ENCODE results near the gene KDM3B.
"Not testable (repeated sequence)": the region's sequence is repeated elsewhere in the genome, so short reads cannot be mapped to it uniquely, and the experiment has no call there.

KDM3B gene

DNA sequence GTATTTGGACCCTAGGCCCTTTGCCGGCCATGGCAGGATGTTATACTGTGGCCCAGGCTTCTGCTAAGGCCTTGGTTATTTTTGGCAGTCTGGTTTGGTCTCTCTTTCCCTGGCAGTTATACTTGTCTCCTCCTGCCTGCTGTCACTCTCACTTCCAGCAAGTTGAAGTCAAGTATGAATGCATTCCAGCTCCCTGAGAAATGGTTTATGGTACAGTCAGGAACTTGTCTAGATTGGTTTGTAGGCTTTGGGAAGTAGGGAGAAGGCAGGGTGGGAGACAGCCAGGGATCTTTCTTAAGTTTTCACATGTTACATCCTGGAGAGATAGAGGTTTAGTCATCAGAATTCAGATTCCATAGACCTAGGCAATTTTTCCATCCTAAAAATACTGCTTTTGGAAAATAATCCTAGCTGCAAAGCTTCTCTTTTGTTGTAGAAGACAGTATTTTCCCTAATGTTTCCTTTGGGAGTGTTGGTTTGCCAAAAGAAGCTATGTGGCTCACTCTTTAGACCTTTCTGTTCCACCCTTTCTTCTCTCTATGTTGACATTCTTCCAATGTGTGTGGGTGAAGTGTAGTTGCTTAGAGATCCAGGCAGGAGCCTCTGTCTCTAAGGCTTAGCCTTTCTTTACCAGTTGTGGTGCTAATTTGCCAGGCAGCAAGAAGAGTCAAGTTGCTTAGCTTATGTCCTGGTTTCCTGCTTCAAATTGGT is 2.5 kb upstream of the KDM3B start:
- FAIRE-seq, result no peak

- FAIRE-seq, result no peak
These were observed 2.0 kb upstream of the KDM3B start for GRCh38 chr5:138350563-138350890.

DNA sequence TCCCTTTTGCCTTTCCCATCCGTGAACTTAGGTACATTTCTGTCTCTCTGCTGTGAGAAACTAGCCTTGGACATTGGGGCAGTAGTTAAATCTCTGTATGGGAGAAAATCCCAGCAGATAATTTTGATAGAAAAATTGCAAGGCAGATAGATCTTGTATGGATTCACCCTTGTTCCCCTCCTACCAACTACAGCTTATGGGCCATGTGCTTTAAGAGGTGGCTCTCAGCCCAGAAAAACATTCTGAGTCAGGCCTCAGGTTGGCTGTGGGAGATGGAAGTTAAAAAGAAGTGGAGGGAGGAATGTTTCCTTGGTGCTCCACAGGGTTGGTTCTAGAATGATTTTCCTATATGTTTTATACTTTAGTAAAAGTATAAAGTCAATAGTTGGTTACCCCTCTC is 1.4 kb upstream of the KDM3B start:
- no peak for FAIRE-seq

DNA sequence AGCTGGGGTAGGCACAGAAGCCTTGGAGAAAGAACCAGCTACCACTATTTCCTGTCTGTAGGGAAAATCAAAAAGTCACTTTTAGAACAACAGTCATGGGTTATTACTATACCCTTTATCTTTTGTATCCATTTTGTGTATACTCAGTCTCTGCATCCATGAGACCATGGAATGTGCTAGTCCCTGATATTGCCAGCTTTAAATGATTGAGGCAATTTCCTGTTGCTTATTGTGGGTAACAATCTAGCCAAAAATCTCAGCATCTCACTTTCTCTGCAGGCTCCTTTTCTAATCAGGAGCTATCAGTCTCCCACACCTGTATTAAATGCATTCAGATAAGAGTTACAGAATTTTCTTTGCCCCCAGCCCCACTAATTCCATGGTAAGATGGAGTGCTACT is 968 bp upstream of the KDM3B start:
- FAIRE-seq, result no peak

- no peak for FAIRE-seq
These were observed 456 bp downstream of the KDM3B start for GRCh38 chr5:138352722-138353559.

GRCh38 chr5:138353560-138354080 is 1.1 kb downstream of the KDM3B start:
- no peak for FAIRE-seq

DNA sequence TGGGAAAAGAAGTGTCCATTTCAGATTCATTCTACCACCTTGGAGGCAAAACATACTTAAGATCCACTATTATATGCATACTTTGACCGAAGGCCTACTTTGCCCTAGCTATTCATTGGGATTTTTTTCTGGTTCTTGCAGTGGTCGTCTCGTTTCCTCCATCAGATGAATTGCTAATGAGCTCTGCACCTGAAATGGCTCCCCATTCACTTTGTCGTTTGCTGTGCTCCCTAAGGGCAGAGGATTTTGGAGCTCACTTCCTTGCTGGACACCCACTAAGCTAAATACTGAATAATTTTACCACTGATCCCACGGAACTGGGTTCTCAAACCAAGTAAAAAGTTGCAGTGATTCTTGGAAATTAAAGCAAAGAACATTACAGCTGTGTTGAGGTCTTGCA is 1.9 kb downstream of the KDM3B start:
- no peak for FAIRE-seq

- no peak for FAIRE-seq
These were observed 2.5 kb downstream of the KDM3B start for GRCh38 chr5:138354926-138355378.

DNA sequence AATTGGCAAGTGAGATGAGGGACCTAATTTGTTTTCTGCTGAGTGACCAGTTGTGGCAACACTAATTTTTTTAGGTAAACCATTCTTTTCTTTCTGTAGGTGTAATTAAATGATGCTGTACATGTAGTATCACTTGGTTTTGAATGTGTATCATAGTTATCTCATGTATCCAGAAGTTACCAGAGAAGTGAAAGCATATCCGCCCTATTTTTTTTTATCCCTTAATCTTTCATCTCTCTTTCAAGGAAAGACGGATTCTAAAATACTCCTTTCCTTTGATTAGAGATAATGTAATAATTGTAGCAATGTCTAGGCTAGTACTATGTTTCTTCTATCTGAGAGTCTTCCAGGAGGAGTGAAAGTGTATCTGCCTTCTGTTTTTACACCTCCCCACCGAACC is 7.1 kb downstream of the KDM3B start:
- no peak for FAIRE-seq

DNA sequence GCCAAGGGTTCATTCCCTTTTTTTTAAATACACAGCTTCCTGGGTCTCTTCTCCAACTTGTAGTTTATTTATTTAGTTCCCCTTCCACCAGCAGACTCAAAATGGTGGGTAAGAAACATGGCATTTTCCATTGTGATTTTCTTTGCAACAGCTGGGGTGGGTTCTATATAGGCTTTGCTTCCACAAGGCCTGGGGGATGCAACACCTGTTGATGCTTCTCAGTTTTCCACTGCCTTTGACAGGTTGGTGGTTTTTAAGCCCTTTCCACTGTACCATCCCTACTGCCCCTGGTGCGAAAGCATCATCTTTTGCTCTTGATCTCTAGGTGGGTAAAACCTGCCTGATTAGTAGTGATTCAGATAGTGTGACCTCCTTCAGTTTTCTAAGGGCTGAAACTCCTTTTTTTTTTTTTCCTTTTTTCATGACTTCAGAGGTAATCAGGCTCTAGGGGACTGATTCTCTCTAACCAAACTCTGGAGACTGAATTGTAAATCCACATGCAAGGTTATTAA is 8.5 kb downstream of the KDM3B start:
- FAIRE-seq, result no peak

DNA sequence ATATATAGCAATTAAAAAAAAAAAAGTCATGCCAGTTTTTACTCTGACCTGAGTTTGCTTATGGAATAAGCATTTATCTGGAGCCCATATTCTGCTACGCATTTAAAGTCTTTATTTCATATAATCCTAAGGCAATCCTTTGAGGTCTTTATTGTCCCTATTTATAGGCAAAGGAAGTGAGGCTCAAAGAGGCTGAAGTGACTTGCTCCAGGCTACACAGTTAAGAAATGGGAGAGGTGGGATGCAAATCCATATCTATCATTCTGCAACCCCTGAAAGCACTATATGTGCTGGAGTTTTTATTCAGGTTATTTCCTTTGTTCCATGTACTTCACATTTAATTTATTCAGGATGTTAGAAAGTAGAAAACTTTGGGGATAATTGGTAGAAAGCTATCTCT is 12.1 kb downstream of the KDM3B start:
- no peak for FAIRE-seq

DNA sequence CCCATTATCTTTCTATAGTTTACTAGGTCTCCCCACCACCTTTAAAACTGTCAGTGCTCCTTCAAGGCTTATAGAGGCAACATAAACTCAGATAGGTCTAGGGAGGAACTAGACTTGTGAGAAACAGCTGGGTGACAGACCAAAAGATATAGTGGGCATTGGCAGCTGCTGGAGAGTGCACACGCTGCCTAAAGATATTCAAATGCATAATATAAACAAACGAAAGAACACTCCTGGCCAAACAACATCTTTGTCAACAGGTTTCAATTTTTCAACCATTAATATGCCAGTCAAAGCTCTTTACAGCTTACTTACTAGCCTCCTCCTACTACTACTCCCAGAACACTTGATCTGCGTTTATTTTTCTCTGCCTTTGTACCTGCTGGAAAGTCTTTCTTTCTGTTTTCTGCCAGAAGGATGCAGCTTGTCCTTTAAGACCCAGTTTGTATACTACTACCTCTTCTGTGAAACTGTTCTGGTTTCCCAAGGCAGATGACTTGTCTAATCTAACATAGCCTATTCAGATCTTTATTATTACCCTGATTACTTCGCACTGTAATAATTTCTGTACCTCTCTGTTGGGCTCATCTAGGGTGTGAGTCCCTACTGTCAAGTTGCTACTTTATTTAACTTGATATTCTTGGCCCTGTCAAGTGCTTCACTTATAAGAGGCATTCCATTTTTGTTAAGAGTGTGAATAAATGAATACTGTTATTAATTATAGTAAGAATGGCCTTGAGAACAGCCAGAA is 14.3 kb downstream of the KDM3B start:
- FAIRE-seq, result no peak

DNA sequence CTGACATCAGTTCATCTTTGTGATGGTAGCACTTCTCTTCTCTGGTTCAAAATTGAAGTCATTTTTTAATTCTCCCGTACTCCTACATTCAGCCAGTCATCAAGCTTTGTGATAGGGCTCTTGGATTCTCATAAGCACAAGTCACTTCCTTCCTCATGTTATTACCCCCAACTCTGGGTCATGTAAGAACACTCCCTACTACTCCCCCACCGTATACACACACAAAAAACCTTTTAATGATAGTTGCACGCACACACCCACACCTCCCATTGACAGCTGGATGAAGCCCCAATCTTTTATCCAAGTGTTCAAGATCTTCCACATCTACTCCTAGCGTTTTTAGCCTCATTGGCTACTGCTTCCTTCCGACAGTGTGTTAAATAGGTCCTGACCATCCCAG is 16.8 kb downstream of the KDM3B start:
- no peak for FAIRE-seq

GRCh38 chr5:138369706-138370105 is 17.2 kb downstream of the KDM3B start:
- FAIRE-seq, result no peak

GRCh38 chr5:138370537-138370936 is 18.1 kb downstream of the KDM3B start:
- FAIRE-seq, result no peak

DNA sequence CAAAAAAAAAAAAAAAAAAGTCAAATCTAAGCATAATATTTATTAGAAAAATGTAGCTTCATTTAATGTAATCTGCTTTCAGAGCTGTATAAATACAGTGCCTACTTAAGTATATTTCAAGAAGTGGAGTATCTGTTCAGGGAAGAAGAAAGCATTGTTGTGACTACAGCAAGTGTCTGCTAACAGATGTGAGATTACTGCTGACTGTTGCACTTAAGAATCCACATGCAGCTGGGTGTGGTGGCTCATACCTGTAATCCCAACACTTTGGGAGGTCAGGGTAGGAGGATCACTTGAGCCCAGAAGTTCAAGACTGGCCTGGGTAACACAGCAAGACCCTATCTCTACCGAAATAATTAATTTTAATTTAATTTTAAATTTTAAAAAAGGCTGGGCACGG is 19.0 kb downstream of the KDM3B start:
- FAIRE-seq, result no peak

DNA sequence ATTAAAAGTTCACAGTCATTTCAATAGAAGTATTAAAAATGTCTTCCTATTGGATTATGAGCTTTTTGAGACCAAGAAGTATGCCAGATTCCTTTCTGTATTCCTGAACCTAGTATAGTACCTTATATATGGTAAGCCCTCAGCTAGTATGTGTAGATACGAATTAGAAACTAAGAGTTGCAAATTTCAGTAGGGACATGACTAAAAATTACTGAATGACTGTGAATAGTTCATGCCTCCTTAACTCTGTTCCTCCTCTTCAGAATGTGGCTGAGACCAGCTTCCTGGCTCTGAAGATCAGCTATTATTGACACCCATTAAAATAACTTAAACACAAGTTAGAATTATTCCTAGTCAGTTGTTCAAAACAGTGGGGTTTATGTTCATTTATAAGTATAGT is 19.7 kb downstream of the KDM3B start:
- FAIRE-seq, result no peak

DNA sequence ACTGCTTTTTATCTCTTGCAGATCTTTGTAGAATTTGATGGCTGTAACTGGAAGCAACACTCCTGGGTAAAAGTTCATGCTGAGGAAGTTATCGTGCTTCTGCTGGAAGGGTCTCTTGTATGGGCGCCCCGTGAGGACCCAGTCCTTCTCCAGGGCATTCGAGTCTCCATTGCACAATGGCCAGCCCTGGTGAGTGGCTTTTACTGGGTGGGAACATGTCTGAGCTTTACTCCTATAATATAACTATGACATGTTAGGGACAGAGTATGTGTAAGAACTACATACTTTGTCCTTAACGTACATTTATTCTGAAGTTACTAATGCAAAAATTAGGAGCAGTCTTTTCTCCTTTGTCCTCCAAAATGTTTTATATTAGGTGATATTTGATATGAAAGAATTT is 20.2 kb downstream of the KDM3B start:
- FAIRE-seq, result no peak

GRCh38 chr5:138382347-138382746 is 29.9 kb downstream of the KDM3B start:
- FAIRE-seq, result no peak

DNA sequence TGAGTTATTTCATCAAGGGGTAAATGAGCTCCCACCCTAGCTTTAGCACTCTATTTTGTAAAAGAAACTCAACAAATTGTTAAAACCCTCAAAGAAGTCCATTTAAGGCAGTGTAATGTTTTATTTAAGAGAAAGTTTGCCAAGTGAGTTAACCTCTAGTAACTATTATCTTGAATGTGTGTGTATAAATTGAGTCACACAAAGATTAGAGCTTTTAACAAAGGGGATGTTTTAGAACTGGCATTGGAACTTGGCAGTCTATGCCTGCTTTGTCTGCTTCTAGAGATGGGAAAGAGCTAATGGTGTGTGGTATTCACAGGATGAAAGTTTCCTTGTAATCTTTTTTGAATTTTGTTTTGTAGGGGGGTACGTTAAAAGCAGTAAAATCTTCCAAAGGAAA is 33.2 kb downstream of the KDM3B start:
- FAIRE-seq, result no peak

DNA sequence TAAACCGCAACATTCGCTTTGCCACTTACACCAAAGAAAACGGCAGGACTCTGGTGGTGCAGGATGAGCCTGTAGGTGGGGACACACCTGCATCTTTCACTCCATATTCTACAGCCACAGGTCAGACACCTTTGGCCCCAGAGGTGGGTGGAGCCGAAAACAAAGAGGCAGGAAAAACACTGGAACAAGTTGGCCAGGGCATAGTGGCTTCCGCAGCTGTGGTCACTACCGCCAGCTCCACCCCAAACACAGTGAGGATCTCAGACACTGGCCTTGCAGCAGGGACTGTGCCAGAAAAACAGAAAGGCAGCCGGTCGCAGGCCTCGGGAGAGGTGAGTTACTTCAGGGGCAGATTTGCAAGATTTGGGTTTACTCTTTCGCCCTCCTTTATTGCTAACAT is 33.8 kb downstream of the KDM3B start:
- no peak for FAIRE-seq

DNA sequence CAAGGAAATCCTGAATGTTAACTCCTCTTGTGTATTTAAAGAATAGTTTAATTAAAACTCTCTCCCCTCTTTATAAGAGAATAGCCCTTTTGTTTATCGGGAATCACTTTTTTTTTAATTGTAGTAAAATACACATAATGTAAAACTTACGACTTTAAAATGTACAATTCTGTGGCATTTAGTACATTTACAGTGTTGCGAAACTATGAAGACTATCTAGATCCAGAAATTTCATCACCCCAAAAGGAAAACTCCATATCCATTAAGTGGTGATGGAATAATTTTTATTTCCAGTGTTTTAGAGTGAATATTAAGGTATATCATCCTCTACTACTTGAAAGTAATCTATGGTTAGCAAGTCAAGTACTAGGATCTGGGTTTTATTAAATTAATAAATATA is 36.8 kb downstream of the KDM3B start:
- FAIRE-seq, result no peak

- not testable (repeated sequence) for FAIRE-seq
These were observed 37.4 kb downstream of the KDM3B start for GRCh38 chr5:138389911-138390310.
